Measurements from ENCODE around the gene EMILIN2.
"Not testable (repeated sequence)": the region's sequence is repeated elsewhere in the genome, so short reads cannot be mapped to it uniquely, and the experiment has no call there.

Gene EMILIN2

GRCh38 chr18:2901423-2901985 is 54.7 kb downstream of the EMILIN2 start:
- DNase-seq: no peak

GRCh38 chr18:2902327-2902726 is 55.5 kb downstream of the EMILIN2 start:
- no peak for DNase-seq

GRCh38 chr18:2903006-2903405 is 56.2 kb downstream of the EMILIN2 start:
- DNase-seq: no peak

GRCh38 chr18:2905854-2906703 is 59.3 kb downstream of the EMILIN2 start:
- DNase-seq: no peak

- peak; percentile 34 for DNase-seq
Observed at GRCh38 chr18:2906704-2907549, 60.1 kb downstream of the EMILIN2 start.

- DNase-seq: no peak
Observed at GRCh38 chr18:2907550-2908135, 60.8 kb downstream of the EMILIN2 start.

- no peak for DNase-seq
Observed at GRCh38 chr18:2908166-2908945, 61.5 kb downstream of the EMILIN2 start.

- no peak for DNase-seq
Observed at GRCh38 chr18:2908946-2909335, 62.1 kb downstream of the EMILIN2 start.

GRCh38 chr18:2909431-2910140 is 62.8 kb downstream of the EMILIN2 start:
- DNase-seq: no peak

GRCh38 chr18:2910261-2910660 is 63.5 kb downstream of the EMILIN2 start:
- DNase-seq: no peak

- DNase-seq: no peak
Observed at GRCh38 chr18:2910751-2911425, 64.1 kb downstream of the EMILIN2 start.

GRCh38 chr18:2911533-2911932 is 64.7 kb downstream of the EMILIN2 start:
- no peak for DNase-seq

GRCh38 chr18:2912357-2913299 is 65.8 kb downstream of the EMILIN2 start:
- no peak for DNase-seq

- no peak for DNase-seq
Observed at GRCh38 chr18:2913398-2914005, 66.7 kb downstream of the EMILIN2 start.

GRCh38 chr18:2914185-2914880 is 67.5 kb downstream of the EMILIN2 start:
- no peak for DNase-seq

GRCh38 chr18:2914881-2915240 is 68.1 kb downstream of the EMILIN2 start:
- DNase-seq: no peak

GRCh38 chr18:2915486-2915885 is 68.7 kb downstream of the EMILIN2 start:
- DNase-seq: not testable (repeated sequence)

- DNase-seq: no peak
Observed at GRCh38 chr18:2916184-2916583, 69.4 kb downstream of the EMILIN2 start.

Measured in activated CD4-positive, alpha-beta T cell treated with anti-CD3 and anti-CD28 coated beads for 1 hour (primary cell).